ENCODE measurements around the gene GMDS. TPM values are rescaled to one million over a fixed set of nuclear protein-coding genes. Genes with fewer than 3 reads are reported as not detected.

The GMDS gene
- total and polyA plus RNA-seq, 2 of the 8 experiments (the other 6 are each of a cell fraction or from before 2014, with no cell fraction given), result 16.8 to 50.0 TPM

DNA sequence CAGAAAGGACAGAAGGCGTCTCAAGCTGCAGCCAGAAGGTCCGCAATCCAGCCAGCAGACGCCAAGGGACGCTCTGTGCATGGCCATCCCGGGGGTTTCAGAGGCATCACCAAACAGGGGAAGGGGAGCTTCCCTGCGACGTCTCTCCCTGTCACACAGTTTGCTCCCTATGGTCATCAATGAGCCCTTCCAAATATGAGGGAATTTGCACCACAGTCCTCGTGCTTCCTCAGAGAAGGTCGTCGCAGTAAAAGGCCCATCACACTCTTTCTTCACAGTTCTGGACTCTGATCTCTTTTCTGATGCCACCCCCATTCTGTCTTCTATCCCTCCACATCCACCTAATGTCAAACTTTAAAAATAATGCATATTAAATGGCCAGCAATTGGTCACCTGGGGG is 645.9 kb downstream of the GMDS start:
- H2BK15ac ChIP-seq (ENCODE audit: low read length), result no peak overlapping the region
- H3K23ac ChIP-seq (ENCODE audit: insufficient read length), result no peak overlapping the region
- H4K8ac ChIP-seq (ENCODE audit: extremely low read depth, insufficient read depth, low read length), result no peak overlapping the region
- H3K79me2 ChIP-seq (ENCODE audit: control insufficient read depth in 1 of 2, insufficient read depth in 2 of 2, low read length in 2 of 2), result no peaks in the 10 kb centered on the region
- FAIRE-seq (no peak), DNase-seq (ENCODE audit: low read depth in 1 of 2, low spot score in 2 of 2) (no peak)
- no peak overlapping the region for H3K18ac ChIP-seq (ENCODE audit: extremely low read depth, low read length)
- no peak overlapping the region for H3K4me2 ChIP-seq (ENCODE audit: insufficient read depth in 1 of 2, low read depth in 2 of 2, low read length in 2 of 2)
- no peak overlapping the region for H3K27ac ChIP-seq (ENCODE audit: low read depth, low read length)
- no peak overlapping the region for H2AK5ac ChIP-seq (ENCODE audit: low read depth, low read length)
- H3K36me3 ChIP-seq (ENCODE audit: control insufficient read depth in 2 of 4, insufficient read depth in 4 of 4, low read length in 3 of 4), result peaks cover 0 to under 1% (median 0%) of the 10 kb centered on the region in 4 experiments; a peak in 1 of 8 replicates
- H3K4me1 ChIP-seq (replicated peaks in 1 of 4; ENCODE audit: control insufficient read depth in 3 of 4, insufficient read depth in 4 of 4, low read length in 3 of 4), result peaks cover 0 to 4% (median 1%) of the 10 kb centered on the region in 4 experiments; a peak in 5 of 7 replicates
- no peak overlapping the region for H3K4ac ChIP-seq (replicated peaks; ENCODE audit: insufficient read length, low read depth, low read length)
- no peak overlapping the region for H4K5ac ChIP-seq (ENCODE audit: insufficient read length, low read depth, low read length)
- POLR2A ChIA-PET (ENCODE audit: partially characterized antibody), result no interaction called here
- H2BK5ac ChIP-seq (ENCODE audit: low read depth, low read length), result no peak overlapping the region
- no peaks in the 10 kb centered on the region for H4K20me1 ChIP-seq (replicated peaks in 1 of 2; ENCODE audit: control insufficient read depth in 1 of 2, insufficient read depth in 2 of 2, low read length in 2 of 2)
- no peak overlapping the region for H2AFZ ChIP-seq (ENCODE audit: low read length)
- H3K14ac ChIP-seq (ENCODE audit: insufficient read length), result no peak overlapping the region
- TF ChIP-seq RAD21 (IDR thresholded peaks at IDR 0.05 in 1 of 2, conservative IDR thresholded peaks at IDR 0.05 in 1 of 2; ENCODE audit: low read depth in 2 of 2, low read length in 2 of 2), result peak in 1 of 2 experiments; percentile 16; a peak in 1 of 4 replicates
- no peak for TF ChIP-seq HDAC6 (IDR thresholded peaks at IDR 0.05; ENCODE audit: low read depth, low read length)
- CTCF ChIA-PET (ENCODE audit: partially characterized antibody), result no interaction called here
- H3K79me1 ChIP-seq (ENCODE audit: low read depth, low read length), result no peaks in the 10 kb centered on the region
- no peak overlapping the region for H4K91ac ChIP-seq (replicated peaks; ENCODE audit: insufficient read length, low read length)
- no peak overlapping the region for H3K9ac ChIP-seq (replicated peaks in 1 of 4; ENCODE audit: extremely low read depth in 1 of 4, low read depth in 3 of 4, low read length in 3 of 4)
- H3K9me3 ChIP-seq (ENCODE audit: insufficient read depth in 2 of 2, low read depth in 1 of 2, low read length in 1 of 2), result no peaks in the 10 kb centered on the region
- no peaks in the 10 kb centered on the region; the same call in 1 of the 2 replicates for H3K23me2 ChIP-seq (ENCODE audit: low read depth, low read length)
- H3K56ac ChIP-seq (replicated peaks; ENCODE audit: insufficient read length, low read depth, low read length), result no peak overlapping the region
- H2BK12ac ChIP-seq (ENCODE audit: low read depth, low read length), result no peak overlapping the region
- no peak overlapping the region for H2BK20ac ChIP-seq (ENCODE audit: low read length)
- peaks cover 4 to 23% (median 18%) of the 10 kb centered on the region in 4 experiments for H3K27me3 ChIP-seq (replicated peaks in 1 of 4; ENCODE audit: control insufficient read depth in 3 of 4, extremely low read depth in 1 of 4, insufficient read depth in 3 of 4, low read length in 3 of 4)
- H3K4me3 ChIP-seq (ENCODE audit: extremely low read depth in 1 of 4, insufficient read depth in 2 of 4, low read depth in 3 of 4, low read length in 4 of 4), result no peak overlapping the region
- H2BK120ac ChIP-seq (replicated peaks; ENCODE audit: low read depth, low read length), result no peak overlapping the region
- WGBS, 2 experiments (ENCODE audit: extremely low coverage in 1 of 2, insufficient coverage in 1 of 2, insufficient read length in 1 of 2, insufficient replicate concordance in 2 of 2, low coverage in 1 of 2, low lambda C conversion rate in 2 of 2, missing lambda C conversion rate in 1 of 2), result 90% methylated on average over 10 of the region's 10 CpGs; no CpG with 5 or more reads in 1 of the 2 experiments
